SW480 (cell line): ENCODE results near the gene FRMD6.

ENCODE experiments used
- DNase-seq: peaks from one replicate; pipeline ENCODE4 v3.0.0-alpha.2; 2016; ENCODE audit warnings: low spot score

FRMD6 gene

DNA sequence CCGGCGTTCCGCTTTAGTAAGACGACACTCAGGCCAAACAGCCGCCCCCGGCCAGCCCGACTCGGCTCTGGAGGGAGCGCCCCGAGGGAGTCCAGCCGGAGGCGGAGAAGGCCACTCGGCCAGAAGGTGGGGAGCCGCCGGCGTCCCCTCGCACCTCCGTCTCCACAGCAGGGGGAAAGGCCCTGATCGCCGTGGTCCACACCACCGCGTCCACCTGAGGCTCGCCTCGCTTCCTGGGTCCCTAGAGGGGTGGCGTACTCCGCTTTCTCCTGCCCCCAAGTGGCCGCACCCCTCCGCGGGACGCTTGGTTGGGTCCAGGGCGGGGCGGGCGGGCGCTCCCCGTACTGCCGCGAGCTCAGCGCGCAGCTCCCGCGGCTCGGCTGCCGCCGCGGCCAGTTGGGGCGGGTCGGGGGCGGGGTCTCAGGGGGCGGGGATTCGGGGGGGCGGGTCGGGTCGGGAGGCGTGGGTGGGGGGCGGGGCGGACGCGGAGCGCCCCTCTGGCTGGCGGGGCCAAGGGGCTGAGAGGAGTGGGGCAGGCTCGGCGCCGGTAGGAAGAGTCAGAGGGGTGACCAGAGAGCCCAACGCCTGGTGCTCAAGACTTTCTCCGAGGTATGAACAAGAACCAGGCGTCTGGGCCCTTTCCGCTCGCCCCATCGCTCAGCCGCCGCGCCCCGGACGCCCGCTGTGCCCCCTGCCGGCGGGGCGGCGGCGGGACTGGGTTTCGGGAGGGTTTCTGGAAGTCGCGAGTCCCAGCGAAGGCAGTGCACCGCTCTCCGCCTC is at the start of gene FRMD6:
FRMD6 (plus strand) TSS at position 523 of the 780 bp plus-strand sequence. CDS start 37,927 bp downstream, outside the sequence.
- peak; percentile 79 for DNase-seq

- DNase-seq = no peak
Measured at GRCh38 chr14:51602310-51602709, 49.4 kb upstream of the FRMD6 start.

DNA sequence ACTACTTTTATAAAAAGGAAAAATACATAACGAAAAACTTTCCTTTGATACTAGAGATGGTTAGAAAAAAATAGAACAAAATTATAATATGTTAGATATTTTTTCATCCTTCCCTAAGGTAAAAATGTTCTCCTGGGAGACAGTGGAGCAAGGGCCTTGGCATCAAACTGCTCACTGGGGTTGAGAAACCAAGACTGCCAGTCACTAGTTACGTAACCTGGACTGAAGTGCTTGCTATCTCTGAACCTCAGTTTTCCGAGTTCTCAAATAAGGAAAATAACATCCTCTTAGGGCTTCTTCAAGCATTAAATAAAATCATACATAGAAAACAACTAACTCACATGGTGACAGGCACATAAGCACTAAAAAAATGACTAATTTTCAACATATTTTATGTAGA is 48.2 kb upstream of the FRMD6 start:
- DNase-seq = no peak

GRCh38 chr14:51604073-51604472 is 47.6 kb upstream of the FRMD6 start:
- DNase-seq = no peak

GRCh38 chr14:51605575-51605974 is 46.1 kb upstream of the FRMD6 start:
- no peak for DNase-seq

- DNase-seq = no peak
Measured at GRCh38 chr14:51607711-51608110, 44.0 kb upstream of the FRMD6 start.

GRCh38 chr14:51609251-51609954 is 42.3 kb upstream of the FRMD6 start:
- peak; percentile 17 for DNase-seq

DNA sequence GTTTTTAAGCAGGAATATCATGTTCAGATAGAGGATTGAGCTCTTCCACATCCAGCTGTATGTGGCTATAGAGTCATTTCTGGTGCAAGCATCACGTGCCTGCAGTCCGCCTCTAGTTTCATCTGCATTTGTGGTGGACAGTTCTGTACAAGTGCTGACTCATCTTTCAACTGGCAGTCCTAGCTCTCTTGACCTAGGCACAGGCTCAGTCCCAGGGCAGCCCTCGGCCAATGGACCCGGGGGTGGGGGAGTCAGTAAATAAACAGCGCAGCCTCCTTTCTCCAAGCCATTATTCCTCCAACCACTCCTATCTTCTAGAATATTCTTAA is 41.8 kb upstream of the FRMD6 start:
- peak; percentile 54 for DNase-seq

DNA sequence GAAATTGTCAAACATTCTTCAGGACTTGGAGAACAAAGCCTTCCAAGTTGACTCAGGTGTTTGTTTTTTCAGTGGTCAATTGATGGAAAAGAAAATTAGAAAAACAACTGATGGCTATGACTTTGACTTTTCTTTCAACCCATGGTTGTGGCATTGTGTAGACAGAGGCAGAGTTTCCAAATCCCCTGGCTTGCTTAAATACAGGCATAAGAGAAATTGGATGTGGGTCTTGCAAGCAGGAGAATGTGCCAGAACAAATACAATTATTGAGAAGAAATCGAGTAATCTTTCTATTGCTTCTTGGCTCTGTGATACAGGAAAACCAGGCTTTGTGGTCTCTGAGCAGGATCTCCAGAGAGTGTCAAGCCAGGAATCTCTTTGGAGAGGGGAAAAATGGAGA is 40.9 kb upstream of the FRMD6 start:
- no peak for DNase-seq

DNA sequence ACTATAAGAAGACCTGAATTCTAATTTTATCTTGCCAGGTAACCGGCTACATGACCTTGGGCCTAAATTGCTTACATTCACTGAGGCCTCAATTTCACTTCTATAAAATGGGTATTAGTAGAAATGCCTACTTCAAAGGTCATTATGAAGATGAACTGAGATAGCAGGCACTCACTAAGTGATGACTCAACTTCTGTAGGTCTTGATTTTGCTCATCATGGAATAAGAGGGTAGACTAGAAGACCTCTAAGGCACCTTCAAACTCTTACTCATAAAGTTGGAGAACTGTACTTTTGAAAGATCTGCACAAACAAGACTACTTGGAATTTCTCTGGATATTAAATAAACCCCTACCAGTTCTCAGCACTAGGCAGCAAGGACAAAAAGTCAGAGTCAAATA is 39.3 kb upstream of the FRMD6 start:
- DNase-seq = no peak

GRCh38 chr14:51613416-51613815 is 38.3 kb upstream of the FRMD6 start:
- no peak for DNase-seq

GRCh38 chr14:51614707-51615106 is 37.0 kb upstream of the FRMD6 start:
- no peak for DNase-seq

DNA sequence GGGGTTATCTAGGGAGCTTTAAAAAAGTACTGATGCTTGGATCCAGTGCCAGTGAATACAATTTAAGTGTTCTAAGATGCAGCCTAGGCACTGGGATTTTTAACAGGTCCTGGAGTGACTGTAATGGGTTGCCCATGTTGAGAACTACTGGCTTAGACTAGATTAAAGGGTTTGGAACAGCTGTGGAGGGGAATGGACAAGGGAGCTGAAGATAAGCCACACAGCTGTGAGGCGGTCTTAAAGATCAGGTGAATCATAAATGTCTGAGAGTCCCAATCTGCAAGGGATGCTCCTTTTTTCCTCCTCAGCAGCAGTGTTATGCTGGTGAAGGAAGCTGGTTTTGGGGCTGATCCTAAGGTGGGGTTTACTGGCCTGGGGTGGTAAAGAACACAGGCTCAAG is 35.5 kb upstream of the FRMD6 start:
- no peak for DNase-seq

DNA sequence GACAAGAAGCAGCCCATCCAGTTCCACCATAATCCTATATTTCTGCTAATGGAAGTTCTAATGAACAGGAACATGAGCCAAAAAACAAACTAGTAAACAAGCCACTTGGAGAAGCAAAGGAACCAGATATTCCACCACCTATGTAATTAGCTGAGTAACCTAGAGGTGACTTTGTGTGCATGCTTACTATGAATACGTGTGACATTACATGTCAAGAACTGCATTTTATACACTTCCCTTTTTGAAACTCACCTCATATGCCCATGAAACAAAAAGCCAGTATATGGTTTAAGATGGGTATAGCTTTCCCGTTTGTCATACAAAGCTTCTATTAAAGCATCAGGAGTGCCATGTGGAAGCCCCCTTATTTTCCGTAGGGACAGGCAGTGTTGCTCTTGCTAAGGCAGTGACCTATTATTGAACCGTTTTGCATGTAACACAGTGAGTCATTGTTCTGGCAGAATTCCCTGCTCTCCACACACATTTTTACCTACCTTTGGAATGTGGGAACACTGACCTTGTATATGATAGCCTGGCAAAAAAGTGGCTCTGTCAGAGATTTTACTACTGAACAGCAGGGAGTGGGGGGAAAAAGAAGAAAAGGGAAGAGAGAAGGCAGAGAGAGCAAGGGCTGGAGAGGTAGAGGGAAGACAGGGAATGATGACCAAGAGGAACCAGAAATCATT is 34.8 kb upstream of the FRMD6 start:
- peak; percentile 77 for DNase-seq

DNA sequence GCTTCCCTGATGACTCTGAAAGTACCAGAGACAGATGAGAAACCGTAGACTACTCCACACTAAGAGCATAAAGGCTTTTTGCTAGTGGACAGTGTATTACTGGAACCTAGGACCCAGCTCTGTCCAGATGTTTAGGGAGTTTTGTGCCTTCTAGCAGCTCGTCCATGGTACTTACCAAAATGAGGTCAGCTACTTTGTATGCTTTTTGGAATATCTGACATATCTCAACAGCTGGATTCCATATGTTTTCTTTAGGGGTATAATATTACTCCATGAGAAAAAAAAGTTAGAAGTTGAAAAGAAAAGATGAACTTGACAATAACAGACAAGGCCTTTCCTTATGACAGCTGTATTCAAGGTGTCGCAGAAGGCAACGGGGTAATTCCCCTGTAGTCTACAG is 32.1 kb upstream of the FRMD6 start:
- DNase-seq = no peak

GRCh38 chr14:51620056-51620455 is 31.7 kb upstream of the FRMD6 start:
- no peak for DNase-seq

DNA sequence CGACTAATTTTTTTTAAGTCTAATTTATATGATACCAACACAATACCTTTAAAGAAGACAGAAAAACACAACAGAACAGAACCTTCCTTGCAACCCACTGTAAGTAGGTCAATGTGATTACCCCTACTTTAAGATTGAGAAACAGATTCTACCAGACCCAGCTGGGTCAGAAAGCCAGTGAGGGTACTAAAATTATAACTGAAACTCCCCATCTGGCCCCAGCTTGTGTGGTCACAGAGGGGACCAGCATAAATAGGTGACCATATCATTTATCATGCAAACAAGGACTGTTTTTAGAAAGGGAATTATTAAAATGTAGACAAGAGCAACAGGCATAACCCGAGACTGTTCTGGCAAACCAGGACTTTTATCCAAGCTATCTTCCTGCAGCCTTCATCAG is 30.1 kb upstream of the FRMD6 start:
- no peak for DNase-seq

DNA sequence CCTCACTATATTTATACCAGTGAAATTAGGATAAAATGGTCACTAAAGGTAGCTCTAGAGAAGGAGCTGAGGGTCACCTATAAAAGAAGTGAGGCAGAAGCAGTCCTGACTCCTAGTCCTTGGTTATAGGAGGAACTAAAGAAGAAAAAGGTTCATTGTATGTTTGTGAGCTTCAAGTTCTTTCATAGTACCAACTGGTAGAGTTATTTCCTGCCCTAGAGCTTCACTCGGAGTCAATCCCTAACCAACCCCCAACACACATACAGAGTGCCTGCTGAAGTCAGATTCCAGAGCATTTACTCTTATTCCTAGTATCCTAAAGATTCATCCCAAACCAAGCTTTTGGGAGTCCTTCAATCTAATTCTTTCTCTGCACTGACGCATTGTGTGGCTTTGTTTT is 29.3 kb upstream of the FRMD6 start:
- no peak for DNase-seq

DNA sequence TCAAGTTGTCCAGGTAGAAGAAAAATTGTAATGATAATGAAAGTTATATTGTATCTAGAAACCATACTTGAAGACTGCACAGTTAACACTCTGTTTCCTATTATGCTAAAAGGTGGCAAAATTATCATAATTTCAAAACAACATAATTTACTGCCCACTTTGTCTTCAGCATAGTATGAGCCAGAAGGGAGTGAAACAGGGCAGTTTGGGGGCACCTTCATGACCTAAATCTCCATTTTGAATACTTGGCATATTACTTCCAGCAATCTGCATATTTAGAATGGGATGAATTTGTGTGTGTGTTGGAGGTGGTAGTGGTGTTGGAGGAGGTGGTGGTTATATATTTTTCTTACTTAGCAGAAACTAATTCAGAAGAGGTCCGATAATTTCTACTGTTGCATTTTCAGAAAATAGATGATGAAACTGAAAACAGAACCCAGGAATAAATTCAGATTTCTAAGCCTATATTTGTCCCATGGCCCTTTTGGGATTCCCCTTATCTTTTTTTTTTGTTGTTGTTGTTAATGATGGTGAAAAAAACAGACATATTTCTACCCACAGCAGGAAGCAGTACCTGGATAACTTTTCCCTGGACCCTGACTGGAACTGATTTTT is 26.6 kb upstream of the FRMD6 start:
- DNase-seq = no peak

DNA sequence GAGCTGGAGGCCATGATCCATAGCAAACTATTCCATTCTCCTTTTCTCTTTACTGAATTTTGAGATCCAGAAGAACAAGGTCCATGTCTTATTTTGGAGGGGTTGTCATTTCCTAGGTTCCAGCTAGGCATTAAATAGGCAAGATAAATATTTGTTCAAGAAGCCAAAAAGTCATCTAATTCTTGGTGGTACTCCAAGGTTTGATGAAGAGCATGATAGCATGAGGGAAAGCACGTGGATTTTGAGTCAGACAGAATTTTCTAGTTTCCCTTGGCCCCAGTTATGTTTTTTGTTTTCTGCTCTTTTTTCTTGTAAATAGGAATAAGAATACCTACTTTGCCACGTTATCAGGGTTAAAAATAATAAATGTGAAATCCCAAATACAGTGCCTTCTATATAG is 25.5 kb upstream of the FRMD6 start:
- DNase-seq = no peak

- DNase-seq = no peak
Measured at GRCh38 chr14:51626788-51627187, 24.9 kb upstream of the FRMD6 start.

- DNase-seq = no peak
Measured at GRCh38 chr14:51627313-51627712, 24.4 kb upstream of the FRMD6 start.

DNA sequence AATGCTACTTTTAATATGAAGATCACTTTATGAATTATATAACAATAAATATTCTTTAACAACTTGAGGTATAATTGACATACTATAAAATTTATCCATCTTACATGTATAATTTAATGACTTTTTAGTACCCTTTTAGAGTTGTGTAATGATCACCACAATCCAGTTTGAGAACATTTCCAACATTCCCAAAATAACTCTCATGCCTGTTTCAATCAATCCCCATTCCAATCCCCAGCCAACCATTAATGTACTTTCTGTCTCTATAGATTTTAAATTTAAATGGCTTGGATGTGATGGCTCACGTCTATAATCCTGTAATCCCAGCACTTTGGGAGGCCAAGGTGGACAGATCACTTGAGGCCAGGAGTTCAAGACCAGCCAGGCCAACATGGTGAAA is 23.5 kb upstream of the FRMD6 start:
- no peak for DNase-seq
